Hepatocyte (in vitro differentiated cells): ENCODE data around the gene CTNND2.

Experiments
- CTCF ChIP-seq: fragments of 200-600 bp; sonication (generic); IDR thresholded peaks from 2 replicates; pipeline ENCODE4 v1.5.1; 2016; ENCODE audit warnings: antibody characterized with exemption, mild to moderate bottlenecking; ENCODE audit not compliant: poor library complexity
- EZH2 ChIP-seq: fragments of 200-600 bp; sonication (generic); IDR thresholded peaks from 2 replicates; pipeline ENCODE4 v1.6.1; 2016; ENCODE audit warnings: antibody characterized with exemption, mild to moderate bottlenecking, borderline replicate concordance

- TF ChIP-seq CTCF (no peak), EZH2 (no peak)
Observed at GRCh38 chr5:10987276-10987924, 916.8 kb downstream of the CTNND2 start.
